ENCODE data around the gene GABPB1.

The GABPB1 gene

GRCh38 chr15:50231761-50232160 lies 123.2 kb downstream of the GABPB1 start:
- no peak overlapping the region for H4K12ac ChIP-seq (ENCODE audit: low read depth, low read length)
- no peaks in the 10 kb centered on the region for H3K79me1 ChIP-seq (ENCODE audit: low read length)
- no peak overlapping the region for H2BK120ac ChIP-seq (ENCODE audit: insufficient read depth, low read length, poor library complexity)
- no peak overlapping the region for H2AFZ ChIP-seq (ENCODE audit: insufficient read depth, low read length, poor library complexity)
- no peak overlapping the region for H3K4me3 ChIP-seq (ENCODE audit: low read depth, low read length)
- H3K27me3 ChIP-seq (ENCODE audit: insufficient read depth, low read length) = no peaks in the 10 kb centered on the region
- H3K23ac ChIP-seq (ENCODE audit: low read length) = no peak overlapping the region
- H4K91ac ChIP-seq (ENCODE audit: low read depth, low read length) = no peak overlapping the region
- H2AK5ac ChIP-seq (ENCODE audit: low read length) = no peak overlapping the region
- H3K36me3 ChIP-seq (ENCODE audit: control insufficient read depth in 1 of 2, insufficient read depth in 2 of 2, low read length in 2 of 2) = no peaks in the 10 kb centered on the region
- no peaks in the 10 kb centered on the region for H3K9me3 ChIP-seq (ENCODE audit: insufficient read depth, low read depth, low read length)
- H3K79me2 ChIP-seq (ENCODE audit: control insufficient read depth, insufficient read depth, low read length, poor library complexity) = no peaks in the 10 kb centered on the region
- H3K4ac ChIP-seq (ENCODE audit: low read depth, low read length) = no peak overlapping the region
- H3K4me2 ChIP-seq (ENCODE audit: low read length) = no peak overlapping the region
- H2BK5ac ChIP-seq (ENCODE audit: low read depth, low read length, poor library complexity) = no peak overlapping the region
- DNase-seq = no peak
- H4K8ac ChIP-seq (ENCODE audit: low read depth, low read length) = no peak overlapping the region
- no peak overlapping the region for H3K27ac ChIP-seq (ENCODE audit: low read depth, low read length)
- H3K4me1 ChIP-seq (ENCODE audit: control insufficient read depth in 1 of 2, insufficient read depth in 2 of 2, low read length in 2 of 2) = no peaks in the 10 kb centered on the region
- no peak overlapping the region for H3K14ac ChIP-seq (ENCODE audit: low read length)
- no peak overlapping the region for H3K9ac ChIP-seq (ENCODE audit: low read length)
- no peak overlapping the region for H3K18ac ChIP-seq (ENCODE audit: low read length)
- no peak overlapping the region for H2BK12ac ChIP-seq (ENCODE audit: low read length)

- no peak overlapping the region for H3K18ac ChIP-seq (ENCODE audit: low read length)
- H3K4me2 ChIP-seq (ENCODE audit: low read length) = no peak overlapping the region
- WGBS (ENCODE audit: extremely low coverage, insufficient coverage, insufficient read length) = no CpG with 5 or more reads among the region's 3 CpGs
- H3K9me3 ChIP-seq (ENCODE audit: insufficient read depth, low read depth, low read length) = no peaks in the 10 kb centered on the region
- no peak overlapping the region for H2BK12ac ChIP-seq (ENCODE audit: low read length)
- no peak overlapping the region for H2AK5ac ChIP-seq (ENCODE audit: low read length)
- no peak overlapping the region for H2BK120ac ChIP-seq (ENCODE audit: insufficient read depth, low read length, poor library complexity)
- no peak overlapping the region for H3K27ac ChIP-seq (ENCODE audit: low read depth, low read length)
- no peaks in the 10 kb centered on the region for H3K4me1 ChIP-seq (ENCODE audit: control insufficient read depth in 1 of 2, insufficient read depth in 2 of 2, low read length in 2 of 2)
- H3K4me3 ChIP-seq (ENCODE audit: low read depth, low read length) = no peak overlapping the region
- H3K79me2 ChIP-seq (ENCODE audit: control insufficient read depth, insufficient read depth, low read length, poor library complexity) = no peaks in the 10 kb centered on the region
- no peak overlapping the region for H4K91ac ChIP-seq (ENCODE audit: low read depth, low read length)
- no peak overlapping the region for H4K8ac ChIP-seq (ENCODE audit: low read depth, low read length)
- no peak overlapping the region for H3K23ac ChIP-seq (ENCODE audit: low read length)
- H2AFZ ChIP-seq (ENCODE audit: insufficient read depth, low read length, poor library complexity) = no peak overlapping the region
- no peaks in the 10 kb centered on the region for H3K36me3 ChIP-seq (ENCODE audit: control insufficient read depth in 1 of 2, insufficient read depth in 2 of 2, low read length in 2 of 2)
- no peak overlapping the region for H2BK5ac ChIP-seq (ENCODE audit: low read depth, low read length, poor library complexity)
- no peak for DNase-seq
- H4K12ac ChIP-seq (ENCODE audit: low read depth, low read length) = no peak overlapping the region
- H3K27me3 ChIP-seq (ENCODE audit: insufficient read depth, low read length) = no peaks in the 10 kb centered on the region
- no peaks in the 10 kb centered on the region for H3K79me1 ChIP-seq (ENCODE audit: low read length)
- H3K14ac ChIP-seq (ENCODE audit: low read length) = no peak overlapping the region
- H3K9ac ChIP-seq (ENCODE audit: low read length) = no peak overlapping the region
- no peak overlapping the region for H3K4ac ChIP-seq (ENCODE audit: low read depth, low read length)
Observed at GRCh38 chr15:50229336-50229735, 125.7 kb downstream of the GABPB1 start.

- Histone ChIP-seq H2AK5ac (ENCODE audit: low read length) (no peak overlapping the region), H4K12ac (ENCODE audit: low read depth, low read length) (no peak overlapping the region), H3K4me1 (ENCODE audit: control insufficient read depth in 1 of 2, insufficient read depth in 2 of 2, low read length in 2 of 2) (no peaks in the 10 kb centered on the region), H3K36me3 (ENCODE audit: control insufficient read depth in 1 of 2, insufficient read depth in 2 of 2, low read length in 2 of 2) (no peaks in the 10 kb centered on the region), H3K4me3 (ENCODE audit: low read depth, low read length) (no peak overlapping the region), H3K79me2 (ENCODE audit: control insufficient read depth, insufficient read depth, low read length, poor library complexity) (no peaks in the 10 kb centered on the region), H3K27me3 (ENCODE audit: insufficient read depth, low read length) (no peaks in the 10 kb centered on the region), H3K14ac (ENCODE audit: low read length) (no peak overlapping the region), H3K9ac (ENCODE audit: low read length) (no peak overlapping the region), H2BK5ac (ENCODE audit: low read depth, low read length, poor library complexity) (no peak overlapping the region), H3K4ac (ENCODE audit: low read depth, low read length) (no peak overlapping the region), H3K4me2 (ENCODE audit: low read length) (no peak overlapping the region), H2AFZ (ENCODE audit: insufficient read depth, low read length, poor library complexity) (no peak overlapping the region), H4K91ac (ENCODE audit: low read depth, low read length) (no peak overlapping the region), H4K8ac (ENCODE audit: low read depth, low read length) (no peak overlapping the region), H3K27ac (ENCODE audit: low read depth, low read length) (no peak overlapping the region), H2BK120ac (ENCODE audit: insufficient read depth, low read length, poor library complexity) (no peak overlapping the region), H3K18ac (ENCODE audit: low read length) (no peak overlapping the region), H3K9me3 (ENCODE audit: insufficient read depth, low read depth, low read length) (no peaks in the 10 kb centered on the region), H2BK12ac (ENCODE audit: low read length) (no peak overlapping the region), H3K23ac (ENCODE audit: low read length) (no peak overlapping the region), H3K79me1 (ENCODE audit: low read length) (no peaks in the 10 kb centered on the region)
- no peak for DNase-seq
- no CpG with 5 or more reads among the region's 3 CpGs for WGBS (ENCODE audit: extremely low coverage, insufficient coverage, insufficient read length)
Observed at GRCh38 chr15:50228866-50229265, 126.1 kb downstream of the GABPB1 start.

- Histone ChIP-seq H3K79me1 (ENCODE audit: low read length) (no peaks in the 10 kb centered on the region), H3K79me2 (ENCODE audit: control insufficient read depth, insufficient read depth, low read length, poor library complexity) (no peaks in the 10 kb centered on the region), H3K4me3 (ENCODE audit: low read depth, low read length) (no peak overlapping the region), H2BK120ac (ENCODE audit: insufficient read depth, low read length, poor library complexity) (no peak overlapping the region), H3K27ac (ENCODE audit: low read depth, low read length) (no peak overlapping the region), H3K9me3 (ENCODE audit: insufficient read depth, low read depth, low read length) (no peaks in the 10 kb centered on the region), H3K36me3 (ENCODE audit: control insufficient read depth in 1 of 2, insufficient read depth in 2 of 2, low read length in 2 of 2) (no peaks in the 10 kb centered on the region), H2BK12ac (ENCODE audit: low read length) (no peak overlapping the region), H3K4ac (ENCODE audit: low read depth, low read length) (no peak overlapping the region), H2AFZ (ENCODE audit: insufficient read depth, low read length, poor library complexity) (no peak overlapping the region), H4K8ac (ENCODE audit: low read depth, low read length) (no peak overlapping the region), H4K12ac (ENCODE audit: low read depth, low read length) (no peak overlapping the region), H3K9ac (ENCODE audit: low read length) (no peak overlapping the region), H3K18ac (ENCODE audit: low read length) (no peak overlapping the region), H3K4me2 (ENCODE audit: low read length) (no peak overlapping the region), H2BK5ac (ENCODE audit: low read depth, low read length, poor library complexity) (no peak overlapping the region), H2AK5ac (ENCODE audit: low read length) (no peak overlapping the region), H3K27me3 (ENCODE audit: insufficient read depth, low read length) (no peaks in the 10 kb centered on the region), H4K91ac (ENCODE audit: low read depth, low read length) (no peak overlapping the region), H3K23ac (ENCODE audit: low read length) (no peak overlapping the region), H3K14ac (ENCODE audit: low read length) (no peak overlapping the region), H3K4me1 (ENCODE audit: control insufficient read depth in 1 of 2, insufficient read depth in 2 of 2, low read length in 2 of 2) (no peaks in the 10 kb centered on the region)
- WGBS (ENCODE audit: extremely low coverage, insufficient coverage, insufficient read length) = no CpG with 5 or more reads among the region's 5 CpGs
- no peak for DNase-seq
Observed at GRCh38 chr15:50227076-50227475, 127.9 kb downstream of the GABPB1 start.

Data from trophoblast cell (in vitro differentiated cells and primary cell).